ENCODE results near the gene HSD17B2.

- TF ChIP-seq CTCF (IDR thresholded peaks at IDR 0.05) (no peak), POLR2AphosphoS5 (IDR thresholded peaks at IDR 0.05) (no peak), POLR2A (IDR thresholded peaks at IDR 0.05) (no peak)
These were observed 103.6 kb downstream of the HSD17B2 start for GRCh38 chr16:82138478-82139285.
